DOHH2 (cell line): ENCODE measurements around the gene PLCB3.

ENCODE experiments used
- H3F3A ChIP-seq: fragments of 200-600 bp; sonication (generic), shearing (Covaris generic); 2 replicates; pipeline ENCODE4 v1.6.0; 2016; ENCODE audit warnings: antibody characterized with exemption, mild to moderate bottlenecking; ENCODE audit not compliant: control insufficient read depth, insufficient read depth
- H3K27ac ChIP-seq: fragments of 200-600 bp; sonication (generic); 2 replicates; pipeline ENCODE4 v1.5.1; 2014; ENCODE audit warnings: low read depth, mild to moderate bottlenecking, low read length, moderate library complexity
- H3K27me3 ChIP-seq: fragments of 200-600 bp; sonication (generic); 2 replicates; pipeline ENCODE4 v1.6.1; 2014; ENCODE audit warnings: mild to moderate bottlenecking, low read length, mixed read lengths; ENCODE audit not compliant: control insufficient read depth
- H3K36me3 ChIP-seq: fragments of 200-600 bp; sonication (generic); 2 replicates; pipeline ENCODE4 v1.6.1; 2014; ENCODE audit warnings: mild to moderate bottlenecking, low read length, moderate library complexity, mixed read lengths; ENCODE audit not compliant: control insufficient read depth
- H3K4me1 ChIP-seq: fragments of 200-600 bp; sonication (generic); 2 replicates; pipeline ENCODE4 v1.6.1; 2014; ENCODE audit warnings: mild to moderate bottlenecking, low read length, mixed read lengths; ENCODE audit not compliant: control insufficient read depth
- H3K4me2 ChIP-seq: fragments of 200-600 bp; sonication (generic); 2 replicates; pipeline ENCODE4 v1.6.0; 2014; ENCODE audit warnings: mild to moderate bottlenecking, low read length, moderate library complexity
- H3K4me3 ChIP-seq: fragments of 200-600 bp; sonication (generic); 2 replicates; pipeline ENCODE4 v1.5.1; 2014; ENCODE audit warnings: mild to moderate bottlenecking, low read length, mixed read lengths
- H3K79me2 ChIP-seq: fragments of 200-600 bp; sonication (generic); 2 replicates; pipeline ENCODE4 v1.6.1; 2014; ENCODE audit warnings: mild to moderate bottlenecking, low read length, mixed read lengths; ENCODE audit not compliant: control insufficient read depth
- H3K9me2 ChIP-seq: fragments of 200-600 bp; sonication (generic); replicated peaks from 2 replicates; pipeline ENCODE4 v1.6.1; 2014; ENCODE audit warnings: mild to moderate bottlenecking, low read length, mixed read lengths; ENCODE audit not compliant: control insufficient read depth
- H3K9me3 ChIP-seq: fragments of 200-600 bp; sonication (generic); 2 replicates; pipeline ENCODE4 v1.6.1; 2014; ENCODE audit warnings: antibody characterized with exemption, low read length, mixed read lengths; ENCODE audit not compliant: control insufficient read depth, insufficient read depth
- H4K20me1 ChIP-seq: fragments of 200-600 bp; sonication (generic); 2 replicates; pipeline ENCODE4 v1.6.0; 2014; ENCODE audit warnings: low read depth, mild to moderate bottlenecking, antibody characterized with exemption, low read length, moderate library complexity; ENCODE audit not compliant: control insufficient read depth, insufficient read depth
- EZH2phosphoT487 ChIP-seq: fragments of 200-600 bp; sonication (generic); IDR thresholded peaks from 2 replicates; pipeline ENCODE4 v1.6.1; 2017; ENCODE audit warnings: borderline replicate concordance, mild to moderate bottlenecking, antibody characterized with exemption, low read length, moderate library complexity, mixed read lengths
- TF ChIP-seq, protein P1 (sequence below): fragments of 200-600 bp; sonication (generic); IDR thresholded peaks from one replicate; pipeline ENCODE4 v1.5.1; 2014; ENCODE audit warnings: antibody characterized with exemption, mild to moderate bottlenecking, low read depth, low read length; ENCODE audit not compliant: poor library complexity, severe bottlenecking

Gene PLCB3

DNA sequence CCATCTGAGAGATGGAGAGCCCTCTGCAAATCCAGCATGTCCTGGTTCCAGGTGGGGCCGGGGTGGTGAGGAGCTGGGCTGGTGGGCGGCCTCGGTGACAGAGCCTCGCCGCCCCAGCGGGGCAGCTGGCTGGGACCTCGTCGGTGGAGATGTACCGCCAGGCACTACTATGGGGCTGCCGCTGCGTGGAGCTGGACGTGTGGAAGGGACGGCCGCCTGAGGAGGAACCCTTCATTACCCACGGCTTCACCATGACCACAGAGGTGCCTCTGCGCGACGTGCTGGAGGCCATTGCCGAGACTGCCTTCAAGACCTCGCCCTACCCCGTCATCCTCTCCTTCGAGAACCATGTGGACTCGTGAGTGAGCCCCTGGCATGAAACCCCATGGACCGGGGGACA is 7.0 kb downstream of the PLCB3 start:
- Histone ChIP-seq H3K27me3 (no peaks in the 10 kb centered on the region), H3K27ac (no peak overlapping the region), H3K9me2 (no peaks in the 10 kb centered on the region), H3K9me3 (no peaks in the 10 kb centered on the region), H3K79me2 (no peaks in the 10 kb centered on the region), H3K4me3 (no peak overlapping the region), H3F3A (no peaks in the 10 kb centered on the region), H3K4me2 (no peak overlapping the region), H4K20me1 (no peaks in the 10 kb centered on the region), H3K36me3 (peaks cover 44% of the 10 kb centered on the region), H3K4me1 (no peaks in the 10 kb centered on the region; the same call in 1 of the 2 replicates)
- TF ChIP-seq EZH2phosphoT487, result no peak
- TF ChIP-seq, protein P1, sequence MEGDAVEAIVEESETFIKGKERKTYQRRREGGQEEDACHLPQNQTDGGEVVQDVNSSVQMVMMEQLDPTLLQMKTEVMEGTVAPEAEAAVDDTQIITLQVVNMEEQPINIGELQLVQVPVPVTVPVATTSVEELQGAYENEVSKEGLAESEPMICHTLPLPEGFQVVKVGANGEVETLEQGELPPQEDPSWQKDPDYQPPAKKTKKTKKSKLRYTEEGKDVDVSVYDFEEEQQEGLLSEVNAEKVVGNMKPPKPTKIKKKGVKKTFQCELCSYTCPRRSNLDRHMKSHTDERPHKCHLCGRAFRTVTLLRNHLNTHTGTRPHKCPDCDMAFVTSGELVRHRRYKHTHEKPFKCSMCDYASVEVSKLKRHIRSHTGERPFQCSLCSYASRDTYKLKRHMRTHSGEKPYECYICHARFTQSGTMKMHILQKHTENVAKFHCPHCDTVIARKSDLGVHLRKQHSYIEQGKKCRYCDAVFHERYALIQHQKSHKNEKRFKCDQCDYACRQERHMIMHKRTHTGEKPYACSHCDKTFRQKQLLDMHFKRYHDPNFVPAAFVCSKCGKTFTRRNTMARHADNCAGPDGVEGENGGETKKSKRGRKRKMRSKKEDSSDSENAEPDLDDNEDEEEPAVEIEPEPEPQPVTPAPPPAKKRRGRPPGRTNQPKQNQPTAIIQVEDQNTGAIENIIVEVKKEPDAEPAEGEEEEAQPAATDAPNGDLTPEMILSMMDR, result no peak

DNA sequence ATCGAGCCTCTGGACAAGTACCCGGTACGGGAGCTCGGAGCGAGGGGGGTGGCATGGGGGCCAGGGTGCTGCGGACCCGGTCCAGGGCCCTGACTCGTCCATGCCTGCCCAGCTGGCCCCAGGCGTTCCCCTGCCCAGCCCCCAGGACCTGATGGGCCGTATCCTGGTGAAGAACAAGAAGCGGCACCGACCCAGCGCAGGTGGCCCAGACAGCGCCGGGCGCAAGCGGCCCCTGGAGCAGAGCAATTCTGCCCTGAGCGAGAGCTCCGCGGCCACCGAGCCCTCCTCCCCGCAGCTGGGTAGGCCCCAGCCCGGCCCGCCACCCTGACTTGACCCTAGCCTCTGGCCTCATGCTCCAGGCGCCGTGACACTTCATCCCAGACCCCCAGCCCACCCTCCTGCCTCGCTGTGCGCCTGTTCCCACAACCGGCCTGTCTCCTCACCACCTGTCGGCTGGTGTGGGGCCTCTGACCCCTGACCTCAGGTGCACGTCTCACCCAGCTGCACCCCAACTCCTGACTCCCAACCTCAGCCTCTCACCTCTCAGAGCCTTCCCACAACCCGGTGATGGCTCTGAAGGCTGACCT is 7.7 kb downstream of the PLCB3 start:
- peaks cover 48% of the 10 kb centered on the region for H3K36me3 ChIP-seq
- no peaks in the 10 kb centered on the region for H4K20me1 ChIP-seq

DNA sequence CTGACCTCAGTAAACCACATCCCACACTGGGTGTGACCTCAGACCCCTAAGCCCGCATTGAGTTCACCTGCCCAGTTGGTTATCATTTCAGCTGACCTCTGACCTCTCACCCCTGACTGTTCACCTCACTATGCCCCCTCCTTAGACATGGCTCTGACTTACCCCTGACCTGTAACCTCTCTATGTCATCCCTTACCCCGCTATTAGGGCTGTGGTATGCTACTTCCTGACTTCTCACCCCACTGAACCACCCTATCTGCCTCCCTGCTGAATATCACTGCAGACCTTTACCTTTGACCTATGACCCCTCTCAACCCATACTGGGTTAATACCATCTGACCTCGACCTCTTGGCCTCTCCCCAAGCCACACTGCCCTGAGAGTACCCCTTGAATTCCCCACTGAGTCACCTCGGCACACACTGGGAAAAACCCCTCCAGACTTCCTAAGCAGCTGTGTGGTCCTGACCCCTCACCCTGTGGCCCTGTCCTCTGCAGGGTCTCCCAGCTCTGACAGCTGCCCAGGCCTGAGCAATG is 8.3 kb downstream of the PLCB3 start:
- no peak overlapping the region for H3K4me3 ChIP-seq
- no peaks in the 10 kb centered on the region for H3K9me2 ChIP-seq
- no peaks in the 10 kb centered on the region for H3K4me1 ChIP-seq
- no peak overlapping the region for H3K27ac ChIP-seq
- no peaks in the 10 kb centered on the region for H4K20me1 ChIP-seq
- H3K27me3 ChIP-seq, result no peaks in the 10 kb centered on the region
- TF ChIP-seq, protein P1, result no peak
- TF ChIP-seq EZH2phosphoT487, result no peak
- H3K36me3 ChIP-seq, result peaks cover 52% of the 10 kb centered on the region
- H3K79me2 ChIP-seq, result no peaks in the 10 kb centered on the region
- H3K4me2 ChIP-seq, result no peak overlapping the region
- H3K9me3 ChIP-seq, result no peaks in the 10 kb centered on the region
- H3F3A ChIP-seq, result no peaks in the 10 kb centered on the region

More for the DNA sequence above, 7.7 kb downstream of the PLCB3 start:
- Histone ChIP-seq H3F3A (no peaks in the 10 kb centered on the region), H3K27ac (no peak overlapping the region), H3K4me1 (no peaks in the 10 kb centered on the region), H3K4me3 (no peak overlapping the region), H3K79me2 (no peaks in the 10 kb centered on the region), H3K4me2 (no peak overlapping the region), H3K27me3 (no peaks in the 10 kb centered on the region), H3K9me2 (no peaks in the 10 kb centered on the region), H3K9me3 (no peaks in the 10 kb centered on the region)
- TF ChIP-seq EZH2phosphoT487, result no peak
- TF ChIP-seq, protein P1, result no peak
